LNCaP clone FGC (cell line): Measurements from ENCODE around the gene CYYR1.

ENCODE experiments used
- DNase-seq: peaks from one replicate; pipeline ENCODE4 v3.0.0-alpha.2; 2011; ENCODE audit warnings: low read depth
- H3K4me3 ChIP-seq: 2 replicates; pipeline ENCODE4 v1.5.1; 2011; ENCODE audit warnings: mild to moderate bottlenecking, low read depth, low read length, control low read depth
- TF ChIP-seq, protein P1 (sequence below): IDR thresholded peaks from 2 replicates; pipeline ENCODE4 v1.5.1; 2012; ENCODE audit warnings: mild to moderate bottlenecking; ENCODE audit not compliant: control insufficient read depth, insufficient read depth; ENCODE audit errors: extremely low read depth

CYYR1 gene

DNA sequence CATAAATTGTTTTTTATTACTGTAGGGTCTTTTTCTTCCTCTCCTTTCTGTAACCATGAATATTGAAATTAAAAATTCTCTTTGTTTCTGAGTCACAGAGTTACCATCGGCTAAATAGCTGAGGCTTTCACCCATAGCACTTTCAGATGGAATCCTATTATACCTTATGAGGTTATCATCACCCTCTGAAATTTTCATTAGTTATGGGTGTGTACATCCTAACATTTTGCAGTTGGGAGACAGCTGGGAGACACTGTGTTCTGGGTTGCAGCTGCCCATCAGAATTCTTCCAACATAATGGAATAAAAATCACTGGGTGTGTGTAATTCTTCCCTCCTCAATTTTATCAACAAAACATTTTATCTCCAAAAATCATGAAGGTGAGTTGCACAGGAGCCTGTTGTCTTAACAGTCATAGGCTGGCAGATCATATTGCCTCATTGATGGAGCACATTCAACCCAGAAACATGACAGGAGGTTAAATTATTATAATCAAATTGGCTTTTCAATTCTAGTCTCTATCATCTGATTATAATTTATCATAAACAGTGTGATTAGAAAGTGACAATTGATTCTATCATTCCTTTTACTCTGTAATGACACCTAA is 17.4 kb downstream of the CYYR1 start:
- no peak overlapping the region for H3K4me3 ChIP-seq
- DNase-seq, result no peak
- TF ChIP-seq, protein P1, sequence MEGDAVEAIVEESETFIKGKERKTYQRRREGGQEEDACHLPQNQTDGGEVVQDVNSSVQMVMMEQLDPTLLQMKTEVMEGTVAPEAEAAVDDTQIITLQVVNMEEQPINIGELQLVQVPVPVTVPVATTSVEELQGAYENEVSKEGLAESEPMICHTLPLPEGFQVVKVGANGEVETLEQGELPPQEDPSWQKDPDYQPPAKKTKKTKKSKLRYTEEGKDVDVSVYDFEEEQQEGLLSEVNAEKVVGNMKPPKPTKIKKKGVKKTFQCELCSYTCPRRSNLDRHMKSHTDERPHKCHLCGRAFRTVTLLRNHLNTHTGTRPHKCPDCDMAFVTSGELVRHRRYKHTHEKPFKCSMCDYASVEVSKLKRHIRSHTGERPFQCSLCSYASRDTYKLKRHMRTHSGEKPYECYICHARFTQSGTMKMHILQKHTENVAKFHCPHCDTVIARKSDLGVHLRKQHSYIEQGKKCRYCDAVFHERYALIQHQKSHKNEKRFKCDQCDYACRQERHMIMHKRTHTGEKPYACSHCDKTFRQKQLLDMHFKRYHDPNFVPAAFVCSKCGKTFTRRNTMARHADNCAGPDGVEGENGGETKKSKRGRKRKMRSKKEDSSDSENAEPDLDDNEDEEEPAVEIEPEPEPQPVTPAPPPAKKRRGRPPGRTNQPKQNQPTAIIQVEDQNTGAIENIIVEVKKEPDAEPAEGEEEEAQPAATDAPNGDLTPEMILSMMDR, result no peak

DNA sequence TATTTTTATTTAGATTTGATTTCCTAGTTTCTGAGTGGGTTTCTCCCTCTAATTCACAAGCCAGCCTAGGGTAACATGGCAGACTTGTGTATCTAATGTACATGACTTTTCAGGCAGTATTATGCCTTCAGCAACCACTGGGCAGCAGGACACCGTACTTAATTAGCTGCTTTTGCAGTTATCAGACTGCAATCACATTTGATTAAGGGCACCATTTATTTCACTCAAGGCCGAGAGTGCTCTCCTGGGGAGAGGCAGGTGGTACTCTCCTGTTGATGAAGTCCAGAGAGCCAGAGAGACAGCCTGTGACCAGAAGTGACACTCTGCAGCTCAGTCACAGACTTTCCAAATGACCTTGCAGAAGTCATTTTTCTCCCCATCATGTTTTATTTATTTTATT is 18.7 kb downstream of the CYYR1 start:
- H3K4me3 ChIP-seq, result no peak overlapping the region
- TF ChIP-seq, protein P1, result no peak
- DNase-seq, result no peak

DNA sequence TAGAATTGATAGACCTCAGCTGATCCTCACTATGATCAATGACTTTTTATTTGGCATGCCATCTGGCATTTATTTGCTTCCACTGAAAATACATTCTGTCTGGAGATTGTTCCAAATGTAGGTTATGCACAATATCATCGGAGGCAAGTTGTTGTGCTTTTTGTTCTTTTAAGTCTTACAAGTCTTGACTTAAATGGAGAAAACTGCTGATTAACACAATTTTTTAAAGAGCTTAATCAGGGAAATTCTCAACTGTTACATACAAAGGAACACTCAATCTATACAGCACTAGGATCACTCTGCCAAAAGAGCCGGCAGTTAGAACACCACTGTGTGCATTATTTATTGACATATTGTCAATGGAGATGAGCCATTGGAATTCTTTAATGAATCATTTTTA is 19.2 kb downstream of the CYYR1 start:
- no peak for DNase-seq
- H3K4me3 ChIP-seq, result no peak overlapping the region
- TF ChIP-seq, protein P1, result no peak

GRCh38 chr21:26550326-26550725 is 22.8 kb downstream of the CYYR1 start:
- DNase-seq, result no peak
- H3K4me3 ChIP-seq, result no peak overlapping the region
- TF ChIP-seq, protein P1, result no peak

GRCh38 chr21:26546446-26547097 is 26.5 kb downstream of the CYYR1 start:
- TF ChIP-seq, protein P1, result no peak
- no peak overlapping the region for H3K4me3 ChIP-seq
- no peak for DNase-seq

- no peak for DNase-seq
- no peak overlapping the region for H3K4me3 ChIP-seq
- TF ChIP-seq, protein P1, result no peak
Measured at GRCh38 chr21:26544201-26544775, 28.8 kb downstream of the CYYR1 start.
